HG03439 (cell line): ENCODE data around the gene TRPV5.

Experiments used
- ATAC-seq: cut with Tn5 transposase; IDR thresholded peaks from one replicate; pipeline ENCODE4 v1.9.1; 2021; ENCODE audit warnings: mild to moderate bottlenecking, moderate library complexity; ENCODE audit not compliant: unreplicated experiment

Gene TRPV5

DNA sequence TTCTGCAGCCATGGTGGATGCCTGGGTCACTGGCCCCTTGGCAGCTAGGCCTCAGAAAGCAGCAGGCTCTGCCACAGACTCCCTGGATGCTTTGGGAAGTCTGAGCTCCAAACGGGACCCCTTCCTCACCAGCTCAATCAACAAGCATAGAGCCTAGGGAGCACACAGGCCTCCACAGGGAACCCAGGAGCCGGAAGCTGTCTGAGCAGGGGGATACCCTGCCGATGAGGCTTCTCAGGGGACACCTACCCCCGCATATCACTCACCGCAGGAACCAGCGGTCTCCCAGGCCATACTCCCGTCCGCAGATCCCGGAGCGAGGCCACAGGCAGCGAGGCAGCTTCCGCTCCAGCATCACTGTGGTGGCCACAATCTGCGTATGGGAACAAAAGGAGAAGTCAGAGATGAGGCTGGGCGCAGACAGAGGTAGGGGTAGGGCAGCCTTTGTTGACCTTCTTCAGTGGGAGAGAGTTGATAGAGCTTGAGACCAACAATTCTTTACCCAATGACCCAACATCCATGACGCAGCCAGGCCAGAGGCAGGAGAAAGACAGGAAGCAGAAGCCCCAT is 61.4 kb downstream of the TRPV5 start:
- no peak for ATAC-seq

- no peak for ATAC-seq
Observed at GRCh38 chr7:142871260-142872105, 62.1 kb downstream of the TRPV5 start.

GRCh38 chr7:142870566-142871259 is 62.8 kb downstream of the TRPV5 start:
- no peak for ATAC-seq

DNA sequence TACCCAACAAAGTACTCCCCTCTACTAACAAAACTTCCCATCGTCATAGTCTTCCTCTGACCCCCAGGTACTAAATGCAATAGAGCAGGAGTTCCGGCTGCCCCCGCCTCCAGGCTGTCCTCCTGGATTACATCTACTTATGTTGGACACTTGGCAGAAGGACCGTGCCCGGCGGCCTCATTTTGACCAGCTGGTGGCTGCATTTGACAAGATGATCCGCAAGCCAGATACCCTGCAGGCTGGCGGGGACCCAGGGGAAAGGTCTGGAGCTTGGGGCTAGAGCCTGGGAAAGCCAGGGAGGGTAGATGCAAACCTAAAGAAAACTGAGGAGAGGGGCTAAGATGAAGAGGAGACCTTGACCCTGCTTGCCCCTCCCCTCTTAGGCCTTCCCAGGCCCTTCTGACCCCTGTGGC is 63.4 kb downstream of the TRPV5 start:
- no peak for ATAC-seq

- no peak for ATAC-seq
Observed at GRCh38 chr7:142869434-142869833, 64.1 kb downstream of the TRPV5 start.

DNA sequence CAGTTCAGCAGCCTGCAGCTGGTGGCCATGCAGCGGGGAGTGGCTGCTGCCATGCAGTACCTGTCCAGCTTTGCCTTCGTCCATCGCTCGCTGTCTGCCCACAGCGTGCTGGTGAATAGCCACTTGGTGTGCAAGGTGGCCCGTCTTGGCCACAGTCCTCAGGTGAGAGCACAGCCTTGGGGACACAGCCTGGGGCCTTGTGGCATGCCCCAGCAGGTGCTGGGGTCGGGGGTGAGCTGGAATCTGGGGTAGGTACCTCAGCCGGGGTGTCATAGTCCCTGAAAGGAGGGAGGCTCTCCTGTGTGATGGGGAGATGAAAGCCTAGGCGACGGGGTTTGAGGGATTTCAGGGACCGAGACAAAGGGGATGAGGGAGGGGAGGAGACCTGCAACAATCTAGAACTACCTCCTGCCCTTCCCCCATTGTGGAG is 64.5 kb downstream of the TRPV5 start:
- no peak for ATAC-seq

DNA sequence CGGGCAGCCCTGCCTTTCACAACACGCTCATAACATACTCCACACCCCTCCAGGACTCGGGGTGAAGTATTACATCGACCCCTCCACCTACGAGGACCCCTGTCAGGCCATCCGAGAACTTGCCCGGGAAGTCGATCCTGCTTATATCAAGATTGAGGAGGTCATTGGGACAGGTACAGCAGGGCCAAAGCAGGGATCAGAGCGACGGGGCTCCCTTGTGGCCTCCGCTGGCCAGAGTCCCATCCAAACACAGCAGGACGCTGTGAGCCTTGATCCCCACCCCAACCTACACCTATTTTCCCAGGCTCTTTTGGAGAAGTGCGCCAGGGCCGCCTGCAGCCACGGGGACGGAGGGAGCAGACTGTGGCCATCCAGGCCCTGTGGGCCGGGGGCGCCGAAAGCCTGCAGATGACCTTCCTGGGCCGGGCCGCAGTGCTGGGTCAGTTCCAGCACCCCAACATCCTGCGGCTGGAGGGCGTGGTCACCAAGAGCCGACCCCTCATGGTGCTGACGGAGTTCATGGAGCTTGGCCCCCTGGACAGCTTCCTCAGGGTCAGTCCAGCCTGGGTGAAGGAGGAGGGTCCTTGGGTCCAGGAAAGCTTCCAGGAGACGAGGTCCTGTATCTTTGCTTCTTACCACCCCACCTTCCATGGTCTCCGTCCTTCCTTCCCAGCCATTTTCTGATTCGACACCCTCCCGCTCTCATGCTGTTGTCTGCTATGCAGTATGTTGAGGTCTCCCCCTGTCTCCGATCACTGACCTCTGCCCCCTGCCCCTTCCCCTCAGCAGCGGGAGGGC is 65.2 kb downstream of the TRPV5 start:
- ATAC-seq, result no peak

DNA sequence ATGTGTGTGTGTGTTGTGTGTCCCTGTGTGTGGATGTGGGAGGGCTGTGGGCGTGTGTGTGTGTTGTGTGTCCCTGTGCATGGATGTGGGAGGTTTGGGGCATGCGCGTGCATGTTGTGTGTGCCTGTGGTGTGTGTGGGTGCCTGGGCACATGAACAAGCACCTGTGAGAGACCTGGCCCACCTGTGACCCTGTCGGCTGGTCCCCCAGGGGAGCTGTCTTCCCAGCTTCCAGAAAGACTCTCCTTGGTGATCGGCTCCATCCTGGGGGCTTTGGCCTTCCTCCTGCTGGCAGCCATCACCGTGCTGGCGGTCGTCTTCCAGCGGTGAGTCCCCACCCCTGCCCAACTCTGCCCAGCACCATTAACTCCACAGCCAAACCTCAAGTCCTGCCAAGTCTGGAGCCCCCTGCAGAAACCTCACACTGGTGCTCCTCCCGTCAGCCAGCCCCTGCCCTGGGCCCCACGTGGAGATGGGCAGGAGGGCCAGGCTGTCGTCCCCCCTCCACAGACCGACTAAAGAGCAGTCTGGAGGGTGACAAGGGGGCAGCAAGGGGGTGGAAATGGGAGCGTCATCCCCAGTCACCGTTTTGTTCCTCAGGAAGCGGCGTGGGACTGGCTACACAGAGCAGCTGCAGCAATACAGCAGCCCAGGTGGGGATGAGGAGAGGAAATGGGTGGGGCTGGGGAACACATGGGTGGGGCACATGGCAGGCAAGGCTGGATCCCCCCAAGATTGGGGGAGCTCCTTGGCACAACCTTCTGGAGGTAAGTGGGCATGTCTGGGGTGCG is 66.0 kb downstream of the TRPV5 start:
- ATAC-seq, result no peak

DNA sequence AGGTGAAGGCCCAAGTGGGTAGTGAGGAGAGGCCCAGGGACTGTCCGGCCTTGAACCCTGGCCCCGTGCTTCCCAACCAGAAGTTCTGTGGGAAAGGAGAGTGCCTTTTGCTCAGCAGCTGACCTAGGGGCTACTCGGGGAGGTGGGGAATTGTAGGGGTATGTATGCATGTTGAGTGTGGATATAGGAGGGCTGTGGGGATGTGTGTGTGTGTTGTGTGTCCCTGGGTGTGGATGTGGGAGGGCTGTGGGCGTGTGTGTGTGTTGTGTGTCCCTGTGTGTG is 66.5 kb downstream of the TRPV5 start:
- no peak for ATAC-seq

DNA sequence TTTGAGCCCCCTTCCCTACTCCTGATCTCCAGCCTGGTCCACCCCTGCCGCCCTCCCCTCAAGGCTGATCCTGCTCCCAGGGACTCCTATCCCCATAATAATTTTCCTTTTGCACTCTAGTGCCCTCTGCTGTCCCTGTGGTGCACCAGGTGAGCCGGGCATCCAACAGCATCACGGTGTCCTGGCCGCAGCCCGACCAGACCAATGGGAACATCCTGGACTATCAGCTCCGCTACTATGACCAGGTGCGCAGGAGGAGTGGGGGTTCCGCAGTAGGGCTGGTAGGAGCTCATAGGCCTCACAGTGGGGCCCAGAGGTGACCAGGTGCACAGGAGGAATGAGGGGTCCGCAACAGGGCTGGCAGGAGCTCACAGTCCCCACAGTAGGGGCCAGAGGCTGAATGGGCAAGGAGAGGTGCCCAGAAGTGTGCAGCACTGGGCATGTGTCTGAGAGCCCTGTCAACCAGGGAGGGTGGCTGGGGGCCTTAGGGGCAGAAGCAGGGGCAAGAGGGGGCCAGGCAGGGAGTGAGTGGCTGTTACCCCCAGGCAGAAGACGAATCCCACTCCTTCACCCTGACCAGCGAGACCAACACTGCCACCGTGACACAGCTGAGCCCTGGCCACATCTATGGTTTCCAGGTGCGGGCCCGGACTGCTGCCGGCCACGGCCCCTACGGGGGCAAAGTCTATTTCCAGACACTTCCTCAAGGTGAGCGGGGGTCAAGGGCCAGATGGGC is 67.0 kb downstream of the TRPV5 start:
- no peak for ATAC-seq

- ATAC-seq, result no peak
Observed at GRCh38 chr7:142865766-142866165, 67.8 kb downstream of the TRPV5 start.

- ATAC-seq, result no peak
Observed at GRCh38 chr7:142864980-142865747, 68.4 kb downstream of the TRPV5 start.

DNA sequence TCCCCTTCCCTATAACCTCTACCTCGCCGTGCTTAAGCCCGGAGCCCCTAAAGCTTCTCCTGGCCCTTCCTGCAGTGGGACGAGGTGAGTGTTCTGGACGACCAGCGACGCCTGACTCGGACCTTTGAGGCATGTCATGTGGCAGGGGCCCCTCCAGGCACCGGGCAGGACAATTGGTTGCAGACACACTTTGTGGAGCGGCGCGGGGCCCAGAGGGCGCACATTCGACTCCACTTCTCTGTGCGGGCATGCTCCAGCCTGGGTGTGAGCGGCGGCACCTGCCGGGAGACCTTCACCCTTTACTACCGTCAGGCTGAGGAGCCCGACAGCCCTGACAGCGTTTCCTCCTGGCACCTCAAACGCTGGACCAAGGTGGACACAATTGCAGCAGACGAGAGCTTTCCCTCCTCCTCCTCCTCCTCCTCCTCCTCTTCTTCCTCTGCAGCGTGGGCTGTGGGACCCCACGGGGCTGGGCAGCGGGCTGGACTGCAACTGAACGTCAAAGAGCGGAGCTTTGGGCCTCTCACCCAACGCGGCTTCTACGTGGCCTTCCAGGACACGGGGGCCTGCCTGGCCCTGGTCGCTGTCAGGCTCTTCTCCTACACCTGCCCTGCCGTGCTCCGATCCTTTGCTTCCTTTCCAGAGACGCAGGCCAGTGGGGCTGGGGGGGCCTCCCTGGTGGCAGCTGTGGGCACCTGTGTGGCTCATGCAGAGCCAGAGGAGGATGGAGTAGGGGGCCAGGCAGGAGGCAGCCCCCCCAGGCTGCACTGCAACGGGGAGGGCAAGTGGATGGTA is 69.5 kb downstream of the TRPV5 start:
- ATAC-seq, result no peak

GRCh38 chr7:142862786-142863400 is 70.7 kb downstream of the TRPV5 start:
- no peak for ATAC-seq

- ATAC-seq, result no peak
Observed at GRCh38 chr7:142862351-142862750, 71.2 kb downstream of the TRPV5 start.

GRCh38 chr7:142860968-142861367 is 72.6 kb downstream of the TRPV5 start:
- ATAC-seq, result no peak

GRCh38 chr7:142859829-142860228 is 73.7 kb downstream of the TRPV5 start:
- no peak for ATAC-seq

- ATAC-seq, result no peak
Observed at GRCh38 chr7:142859411-142859810, 74.1 kb downstream of the TRPV5 start.
